Measurements from ENCODE around the gene LRRC23. TPM values are rescaled to one million over a fixed set of nuclear protein-coding genes. Genes with fewer than 3 reads are reported as not detected.
A peak's percentile ranks its signal among the peaks of the same experiment; 100 is the strongest.

The LRRC23 gene
- polyA plus RNA-seq, 2 of the 4 experiments (the other 2 are of a cell fraction): 19.1 to 33.3 TPM

GRCh38 chr12:6962285-6963015 lies 57.8 kb downstream of the LRRC23 start:
- H3K9me3 ChIP-seq: no peaks in the 10 kb centered on the region
- H3K4me2 ChIP-seq: peak overlapping the region; percentile 59
- TF ChIP-seq USF2 (IDR thresholded peaks at IDR 0.05) (no peak), SREBF2 (IDR thresholded peaks at IDR 0.05) (no peak), TFCP2L1 (CRISPR knock-in tag; IDR thresholded peaks at IDR 0.05) (0 out of 2 replicates have a peak, but pooled peaks have one; percentile 37), RCOR1 (IDR thresholded peaks at IDR 0.05; ENCODE audit: low read depth, low read length) (no peak), CBX2 (IDR thresholded peaks at IDR 0.05; ENCODE audit: borderline replicate concordance, low read depth) (no peak), MAFK (IDR thresholded peaks at IDR 0.05; ENCODE audit: partially characterized antibody) (no peak), EP300 (IDR thresholded peaks at IDR 0.05) (no peak), FOXS1 (CRISPR knock-in tag; IDR thresholded peaks at IDR 0.05) (no peak; the same call in 1 of the 2 replicates), MYC (IDR thresholded peaks at IDR 0.05; ENCODE audit: borderline replicate concordance, low read length) (0 out of 2 replicates have a peak, but pooled peaks have one; percentile 3), MAZ (IDR thresholded peaks at IDR 0.05; ENCODE audit: borderline replicate concordance, low read depth, low read length) (no peak), NPAS2 (CRISPR knock-in tag; IDR thresholded peaks at IDR 0.05; ENCODE audit: borderline replicate concordance) (no peak), CEBPB (IDR thresholded peaks at IDR 0.05) (peak; percentile 66 to 85; a peak in 3 of 4 replicates), ELK1 (IDR thresholded peaks at IDR 0.05; ENCODE audit: low read depth, low read length) (no peak), JUN (IDR thresholded peaks at IDR 0.05) (no peak), E2F6 (IDR thresholded peaks at IDR 0.05; ENCODE audit: borderline replicate concordance, low read depth) (no peak), ZC3H11A (IDR thresholded peaks at IDR 0.05) (no peak)
- DNase-seq (ENCODE audit: low read depth in 1 of 2, low spot score in 1 of 2) (no peak), FAIRE-seq (no peak), ATAC-seq (peak; percentile 2 to 12; a peak in 4 of 6 replicates)
- POLR2A ChIA-PET: interaction anchor here (1.0 to 9.0 kb wide), 7 partner anchors 8 to 239 kb away, joined by 3 to 174 read pairs (median 4); partner anchors contain the start of genes C12orf57, C1S, COPS7A and EMG1
- H3K27ac ChIP-seq: peak overlapping the region; percentile 89 to 99
- WGBS (ENCODE audit: missing lambda C conversion rate): 64% methylated on average over 25 of the region's 25 CpGs
- H3K4me3 ChIP-seq: no peak overlapping the region; the same call in 2 of the 3 replicates
- peaks cover 37% of the 10 kb centered on the region for H3K4me1 ChIP-seq
- CTCF ChIA-PET: interaction anchor here (0.8 to 11.2 kb wide), 16 partner anchors 10 to 209 kb away, joined by 3 to 354 read pairs (median 8); partner anchors contain the start of genes C12orf57, PTPN6, RNU7-1 and SPSB2

- ATAC-seq (no peak), FAIRE-seq (no peak), DNase-seq (ENCODE audit: low read depth in 1 of 2, low spot score in 1 of 2) (no peak)
- Histone ChIP-seq H3K9me3 (no peaks in the 10 kb centered on the region), H3K4me3 (no peak overlapping the region), H3K4me1 (peaks cover 39% of the 10 kb centered on the region), H3K27ac (peak overlapping the region; percentile 89 to 99), H3K4me2 (no peak overlapping the region)
- 92% methylated on average over 30 of the region's 32 CpGs for WGBS (ENCODE audit: missing lambda C conversion rate)
- TF ChIP-seq ZSCAN20 (CRISPR knock-in tag; IDR thresholded peaks at IDR 0.05) (no peak), KDM5A (IDR thresholded peaks at IDR 0.05) (no peak), HOXB5 (CRISPR knock-in tag; IDR thresholded peaks at IDR 0.05) (no peak), SMC3 (IDR thresholded peaks at IDR 0.05) (no peak), MAZ (IDR thresholded peaks at IDR 0.05; ENCODE audit: borderline replicate concordance, low read depth, low read length) (no peak), EHMT2 (IDR thresholded peaks at IDR 0.05; ENCODE audit: low read depth) (no peak)
- ChIA-PET CTCF (interaction anchor here (1.0 to 11.2 kb wide), 13 partner anchors 11 to 226 kb away, joined by 3 to 354 read pairs (median 15); partner anchors contain the start of genes C12orf57, PTPN6, RNU7-1 and SPSB2), POLR2A (interaction anchor here (1.6 to 9.0 kb wide), 2 partner anchors 18 to 37 kb away, joined by 4 to 174 read pairs; partner anchors contain the start of genes C12orf57 and RNU7-1)
Observed at GRCh38 chr12:6963016-6963731, 58.6 kb downstream of the LRRC23 start.

Small RNA genes lying within 50 kb of the gene (small RNA-seq; reads per million reads assigned to genes)
- 2.1 to 1,177 (median 372) reads per million in 6 experiments for gene MIR141
- gene MIR200C: 7.8 to 251 (median 117) reads per million in 6 experiments
- 0 reads per million in 6 experiments for gene RNU7-1

Other genes with a start within 250 kb of the LRRC23 start
- 36.5 and 41.3 TPM in 2 replicates for gene ING4, start 241.7 kb upstream of the LRRC23 start, polyA plus RNA-seq (2011; rRNA removed)
- 15.3 to 19.5 TPM (median 18.8 TPM) in 3 replicates for gene ING4, start 241.7 kb upstream of the LRRC23 start, polyA plus RNA-seq (2017; fragmentation: RNase III; extraction: RNeasy Plus Mini Kit Qiagen cat#74134 plus additional on column Dnase treatment)
- gene ZNF384, start 215.4 kb upstream of the LRRC23 start, polyA plus RNA-seq (2011; rRNA removed): 59.6 and 81.9 TPM in 2 replicates
- 64.7 to 86.4 TPM (median 79.8 TPM) in 3 replicates for gene ZNF384, start 215.4 kb upstream of the LRRC23 start, polyA plus RNA-seq (2017; fragmentation: RNase III; extraction: RNeasy Plus Mini Kit Qiagen cat#74134 plus additional on column Dnase treatment)
- 0.10 and 0.22 TPM in 2 replicates for gene PIANP, start 204.0 kb upstream of the LRRC23 start, polyA plus RNA-seq (2011; rRNA removed)
- gene PIANP, start 204.0 kb upstream of the LRRC23 start, polyA plus RNA-seq (2017; fragmentation: RNase III; extraction: RNeasy Plus Mini Kit Qiagen cat#74134 plus additional on column Dnase treatment): 0.30 to 0.56 TPM (median 0.45 TPM) in 3 replicates
- gene COPS7A, start 180.8 kb upstream of the LRRC23 start, polyA plus RNA-seq (2011; rRNA removed): 78.8 and 95.0 TPM in 2 replicates
- gene COPS7A, start 180.8 kb upstream of the LRRC23 start, polyA plus RNA-seq (2017; fragmentation: RNase III; extraction: RNeasy Plus Mini Kit Qiagen cat#74134 plus additional on column Dnase treatment): 46.9 to 51.2 TPM (median 50.0 TPM) in 3 replicates
- gene MLF2, start 151.7 kb upstream of the LRRC23 start, polyA plus RNA-seq (2011; rRNA removed): 302 and 310 TPM in 2 replicates
- 269 to 305 TPM (median 295 TPM) in 3 replicates for gene MLF2, start 151.7 kb upstream of the LRRC23 start, polyA plus RNA-seq (2017; fragmentation: RNase III; extraction: RNeasy Plus Mini Kit Qiagen cat#74134 plus additional on column Dnase treatment)
- gene PTMS, start 138.5 kb upstream of the LRRC23 start, polyA plus RNA-seq (2011; rRNA removed): 205 and 391 TPM in 2 replicates
- 868 to 1,195 TPM (median 1,161 TPM) in 3 replicates for gene PTMS, start 138.5 kb upstream of the LRRC23 start, polyA plus RNA-seq (2017; fragmentation: RNase III; extraction: RNeasy Plus Mini Kit Qiagen cat#74134 plus additional on column Dnase treatment)
- gene LAG3, start 132.3 kb upstream of the LRRC23 start, polyA plus RNA-seq (2011; rRNA removed): 0.56 and 0.66 TPM in 2 replicates
- gene LAG3, start 132.3 kb upstream of the LRRC23 start, polyA plus RNA-seq (2017; fragmentation: RNase III; extraction: RNeasy Plus Mini Kit Qiagen cat#74134 plus additional on column Dnase treatment): 1.6 to 2.3 TPM (median 1.7 TPM) in 3 replicates
- gene CD4, start 115.3 kb upstream of the LRRC23 start, polyA plus RNA-seq (2011; rRNA removed): not detected in 2 replicates
- 0.03 TPM in 1 of 3 replicates, not detected in the others for gene CD4, start 115.3 kb upstream of the LRRC23 start, polyA plus RNA-seq (2017; fragmentation: RNase III; extraction: RNeasy Plus Mini Kit Qiagen cat#74134 plus additional on column Dnase treatment)
- 1.8 TPM in 2 replicates for gene GPR162, start 83.0 kb upstream of the LRRC23 start, polyA plus RNA-seq (2011; rRNA removed)
- gene GPR162, start 83.0 kb upstream of the LRRC23 start, polyA plus RNA-seq (2017; fragmentation: RNase III; extraction: RNeasy Plus Mini Kit Qiagen cat#74134 plus additional on column Dnase treatment): 1.7 to 2.4 TPM (median 1.7 TPM) in 3 replicates
- 8.1 and 8.6 TPM in 2 replicates for gene P3H3, start 76.4 kb upstream of the LRRC23 start, polyA plus RNA-seq (2011; rRNA removed)
- 17.7 to 23.2 TPM (median 21.9 TPM) in 3 replicates for gene P3H3, start 76.4 kb upstream of the LRRC23 start, polyA plus RNA-seq (2017; fragmentation: RNase III; extraction: RNeasy Plus Mini Kit Qiagen cat#74134 plus additional on column Dnase treatment)
- gene GNB3, start 63.9 kb upstream of the LRRC23 start, polyA plus RNA-seq (2011; rRNA removed): 0.94 and 1.1 TPM in 2 replicates
- 2.3 to 3.7 TPM (median 2.7 TPM) in 3 replicates for gene GNB3, start 63.9 kb upstream of the LRRC23 start, polyA plus RNA-seq (2017; fragmentation: RNase III; extraction: RNeasy Plus Mini Kit Qiagen cat#74134 plus additional on column Dnase treatment)
- 51.5 and 57.5 TPM in 2 replicates for gene CDCA3, start 53.5 kb upstream of the LRRC23 start, polyA plus RNA-seq (2011; rRNA removed)
- 79.6 to 92.0 TPM (median 80.2 TPM) in 3 replicates for gene CDCA3, start 53.5 kb upstream of the LRRC23 start, polyA plus RNA-seq (2017; fragmentation: RNase III; extraction: RNeasy Plus Mini Kit Qiagen cat#74134 plus additional on column Dnase treatment)
- gene USP5, start 52.7 kb upstream of the LRRC23 start, polyA plus RNA-seq (2011; rRNA removed): 58.6 and 64.5 TPM in 2 replicates
- gene USP5, start 52.7 kb upstream of the LRRC23 start, polyA plus RNA-seq (2017; fragmentation: RNase III; extraction: RNeasy Plus Mini Kit Qiagen cat#74134 plus additional on column Dnase treatment): 75.3 to 78.2 TPM (median 76.9 TPM) in 3 replicates
- gene TPI1, start 37.3 kb upstream of the LRRC23 start, polyA plus RNA-seq (2011; rRNA removed): 1,913 and 2,511 TPM in 2 replicates
- gene TPI1, start 37.3 kb upstream of the LRRC23 start, polyA plus RNA-seq (2017; fragmentation: RNase III; extraction: RNeasy Plus Mini Kit Qiagen cat#74134 plus additional on column Dnase treatment): 1,221 to 1,293 TPM (median 1,253 TPM) in 3 replicates
- 15.3 and 16.8 TPM in 2 replicates for gene SPSB2, start 31.5 kb upstream of the LRRC23 start, polyA plus RNA-seq (2011; rRNA removed)
- gene SPSB2, start 31.5 kb upstream of the LRRC23 start, polyA plus RNA-seq (2017; fragmentation: RNase III; extraction: RNeasy Plus Mini Kit Qiagen cat#74134 plus additional on column Dnase treatment): 20.8 to 22.1 TPM (median 21.8 TPM) in 3 replicates
- gene ENO2, start 9.8 kb downstream of the LRRC23 start, polyA plus RNA-seq (2011; rRNA removed): 26.2 and 45.1 TPM in 2 replicates
- gene ENO2, start 9.8 kb downstream of the LRRC23 start, polyA plus RNA-seq (2017; fragmentation: RNase III; extraction: RNeasy Plus Mini Kit Qiagen cat#74134 plus additional on column Dnase treatment): 31.0 to 38.6 TPM (median 31.6 TPM) in 3 replicates
- 11.3 and 23.1 TPM in 2 replicates for gene ATN1, start 23.1 kb downstream of the LRRC23 start, polyA plus RNA-seq (2011; rRNA removed)
- 40.3 to 51.6 TPM (median 51.2 TPM) in 3 replicates for gene ATN1, start 23.1 kb downstream of the LRRC23 start, polyA plus RNA-seq (2017; fragmentation: RNase III; extraction: RNeasy Plus Mini Kit Qiagen cat#74134 plus additional on column Dnase treatment)
- not detected in 2 replicates for gene RNU7-1, start 39.0 kb downstream of the LRRC23 start, polyA plus RNA-seq (2011; rRNA removed)
- not detected in 3 replicates for gene RNU7-1, start 39.0 kb downstream of the LRRC23 start, polyA plus RNA-seq (2017; fragmentation: RNase III; extraction: RNeasy Plus Mini Kit Qiagen cat#74134 plus additional on column Dnase treatment)
- gene C12orf57, start 39.2 kb downstream of the LRRC23 start, polyA plus RNA-seq (2011; rRNA removed): 466 and 493 TPM in 2 replicates
- gene C12orf57, start 39.2 kb downstream of the LRRC23 start, polyA plus RNA-seq (2017; fragmentation: RNase III; extraction: RNeasy Plus Mini Kit Qiagen cat#74134 plus additional on column Dnase treatment): 224 to 273 TPM (median 261 TPM) in 3 replicates
- gene PTPN6, start 46.5 kb downstream of the LRRC23 start, polyA plus RNA-seq (2011; rRNA removed): 18.9 and 29.0 TPM in 2 replicates
- 14.2 to 17.1 TPM (median 15.1 TPM) in 3 replicates for gene PTPN6, start 46.5 kb downstream of the LRRC23 start, polyA plus RNA-seq (2017; fragmentation: RNase III; extraction: RNeasy Plus Mini Kit Qiagen cat#74134 plus additional on column Dnase treatment)
- gene PHB2, start 65.8 kb downstream of the LRRC23 start, polyA plus RNA-seq (2011; rRNA removed): 296 and 297 TPM in 2 replicates
- gene PHB2, start 65.8 kb downstream of the LRRC23 start, polyA plus RNA-seq (2017; fragmentation: RNase III; extraction: RNeasy Plus Mini Kit Qiagen cat#74134 plus additional on column Dnase treatment): 292 to 313 TPM (median 293 TPM) in 3 replicates
- gene EMG1, start 66.1 kb downstream of the LRRC23 start, polyA plus RNA-seq (2011; rRNA removed): 92.0 and 96.7 TPM in 2 replicates
- gene EMG1, start 66.1 kb downstream of the LRRC23 start, polyA plus RNA-seq (2017; fragmentation: RNase III; extraction: RNeasy Plus Mini Kit Qiagen cat#74134 plus additional on column Dnase treatment): 65.7 to 78.2 TPM (median 67.9 TPM) in 3 replicates
- 52.0 and 53.4 TPM in 2 replicates for gene LPCAT3, start 113.7 kb downstream of the LRRC23 start, polyA plus RNA-seq (2011; rRNA removed)
- 27.4 to 43.0 TPM (median 42.8 TPM) in 3 replicates for gene LPCAT3, start 113.7 kb downstream of the LRRC23 start, polyA plus RNA-seq (2017; fragmentation: RNase III; extraction: RNeasy Plus Mini Kit Qiagen cat#74134 plus additional on column Dnase treatment)
- gene C1S, start 155.9 kb downstream of the LRRC23 start, polyA plus RNA-seq (2011; rRNA removed): 107 and 109 TPM in 2 replicates
- gene C1S, start 155.9 kb downstream of the LRRC23 start, polyA plus RNA-seq (2017; fragmentation: RNase III; extraction: RNeasy Plus Mini Kit Qiagen cat#74134 plus additional on column Dnase treatment): 61.2 to 76.2 TPM (median 65.5 TPM) in 3 replicates
- 36.0 and 57.8 TPM in 2 replicates for gene C1R, start 187.6 kb downstream of the LRRC23 start, polyA plus RNA-seq (2011; rRNA removed)
- 24.8 to 40.4 TPM (median 31.4 TPM) in 3 replicates for gene C1R, start 187.6 kb downstream of the LRRC23 start, polyA plus RNA-seq (2017; fragmentation: RNase III; extraction: RNeasy Plus Mini Kit Qiagen cat#74134 plus additional on column Dnase treatment)
- 30.4 and 32.4 TPM in 2 replicates for gene C1RL, start 204.4 kb downstream of the LRRC23 start, polyA plus RNA-seq (2011; rRNA removed)
- 20.8 to 28.3 TPM (median 25.2 TPM) in 3 replicates for gene C1RL, start 204.4 kb downstream of the LRRC23 start, polyA plus RNA-seq (2017; fragmentation: RNase III; extraction: RNeasy Plus Mini Kit Qiagen cat#74134 plus additional on column Dnase treatment)
- gene RBP5, start 224.1 kb downstream of the LRRC23 start, polyA plus RNA-seq (2011; rRNA removed): not detected in 2 replicates
- 0.09 to 0.44 TPM (median 0.25 TPM) in 3 replicates for gene RBP5, start 224.1 kb downstream of the LRRC23 start, polyA plus RNA-seq (2017; fragmentation: RNase III; extraction: RNeasy Plus Mini Kit Qiagen cat#74134 plus additional on column Dnase treatment)
- 24.9 and 32.7 TPM in 2 replicates for gene CLSTN3, start 225.5 kb downstream of the LRRC23 start, polyA plus RNA-seq (2011; rRNA removed)
- gene CLSTN3, start 225.5 kb downstream of the LRRC23 start, polyA plus RNA-seq (2017; fragmentation: RNase III; extraction: RNeasy Plus Mini Kit Qiagen cat#74134 plus additional on column Dnase treatment): 17.4 to 22.5 TPM (median 19.3 TPM) in 3 replicates

Measured in A549 (cell line).